T-cell (primary cell): Measurements from ENCODE around the gene TAMALIN. TPM values are rescaled to one million over a fixed set of nuclear protein-coding genes. Genes with fewer than 3 reads are reported as not detected.

Experiments
- ATAC-seq, 4 experiments: fragments of 200-7000 bp in 3 of 4; fragments of 150-1000 bp in 1 of 4; cut with Tn5 transposase; replicated peaks in 1 of 4; 1 replicate in 3 of 4; 2 replicates in 1 of 4; pipeline ENCODE4 v1.10.0; 2021; ENCODE audit warnings: moderate library complexity in 3 of 4, mild to moderate bottlenecking in 2 of 4, moderate number of reproducible peaks in 1 of 4
- CTCF ChIA-PET, 2 donors: fragments of 300-600 bp; sonication (Branson Sonifier 250); formaldehyde crosslinking; loops; one replicate each; lab custom pipeline; 2022; ENCODE audit warnings: antibody characterized with exemption in 2 of 2; lab: Charles Lee
- POLR2A ChIA-PET, 2 donors: fragments of 300-600 bp; sonication (Branson Sonifier 250); formaldehyde crosslinking; loops; one replicate each; lab custom pipeline; 2022; ENCODE audit warnings: antibody characterized with exemption in 2 of 2; lab: Charles Lee
- DNase-seq, 35 experiments: peaks; one replicate each; pipeline versions ENCODE4 v3.0.0 to v3.0.0-alpha.2; 2013 to 2023
- H3K27ac ChIP-seq: one replicate; pipeline ENCODE4 v1.5.1; 2013; ENCODE audit warnings: low read length
- H3K27me3 ChIP-seq, 2 experiments: replicated peaks in 1 of 2; 1 replicate in 1 of 2; 2 replicates in 1 of 2; pipeline versions ENCODE4 v1.6.1 to v1.7.0; 2013; ENCODE audit warnings: low read length in 1 of 2, mixed read lengths in 1 of 2; ENCODE audit not compliant: control insufficient read depth in 2 of 2, insufficient read depth in 2 of 2; ENCODE audit errors: extremely low read depth in 1 of 2
- H3K36me3 ChIP-seq, 2 donors: 1 replicate in 1 of 2; 2 replicates in 1 of 2; pipeline versions ENCODE4 v1.6.1 to v1.7.0; 2013; ENCODE audit warnings: low read length in 1 of 2; ENCODE audit not compliant: control insufficient read depth in 2 of 2, insufficient read depth in 1 of 2; ENCODE audit errors: extremely low read depth in 1 of 2
- H3K4me1 ChIP-seq, 2 experiments: 1 replicate in 1 of 2; 2 replicates in 1 of 2; pipeline versions ENCODE4 v1.6.1 to v1.7.0; 2013; ENCODE audit warnings: low read length in 2 of 2, mixed read lengths in 1 of 2; ENCODE audit not compliant: insufficient read depth in 2 of 2, control insufficient read depth in 1 of 2; ENCODE audit errors: extremely low read depth in 1 of 2
- H3K4me3 ChIP-seq, 2 donors: 1 replicate in 1 of 2; 2 replicates in 1 of 2; pipeline versions ENCODE4 v1.5.1 to v1.7.0; 2013; ENCODE audit warnings: mild to moderate bottlenecking in 2 of 2, low read length in 1 of 2, moderate library complexity in 1 of 2; ENCODE audit not compliant: control insufficient read depth in 1 of 2; ENCODE audit errors: extremely low read depth in 1 of 2
- H3K9me3 ChIP-seq: 2 replicates; pipeline ENCODE4 v1.7.0; 2013
- H3K27ac Mint-ChIP-seq, 2 donors: one replicate each; pipeline ENCODE4 v1.8.0; 2020 to 2021; ENCODE audit warnings: mild to moderate bottlenecking in 2 of 2, mixed read lengths in 2 of 2
- H3K27me3 Mint-ChIP-seq, 2 donors: one replicate each; pipeline ENCODE4 v1.8.0; 2021 to 2022; ENCODE audit warnings: mixed read lengths in 2 of 2
- H3K36me3 Mint-ChIP-seq: one replicate; pipeline ENCODE4 v1.8.0; 2021; ENCODE audit warnings: mixed read lengths
- H3K4me1 Mint-ChIP-seq, 3 donors: one replicate each; pipeline ENCODE4 v1.8.0; 2020 to 2022; ENCODE audit warnings: mixed read lengths in 3 of 3, mild to moderate bottlenecking in 1 of 3
- H3K4me3 Mint-ChIP-seq, 3 donors: one replicate each; pipeline ENCODE4 v1.8.0; 2020 to 2022; ENCODE audit warnings: mild to moderate bottlenecking in 3 of 3, mixed read lengths in 3 of 3, moderate library complexity in 3 of 3
- H3K9me3 Mint-ChIP-seq, 3 donors: one replicate each; pipeline ENCODE4 v1.8.0; 2020 to 2022; ENCODE audit warnings: mixed read lengths in 3 of 3
- WGBS: methylation state at CpG from one replicate; pipeline ENCODE4 v1.1.5; 2013; ENCODE audit warnings: missing lambda C conversion rate; ENCODE audit not compliant: insufficient coverage; 5-methylcytosine and 5-hydroxymethylcytosine counted together
- total RNA-seq, 35 experiments: library from RNA in 6 of 35; stranded (reverse) in 6 of 35; fragments of 120-200 nt in 1 of 35; gene quantifications; one replicate each; pipeline versions ENCODE4 v1.2.1 to v1.2.4 and lab custom pipeline; 2013 to 2026

Gene TAMALIN
- total RNA-seq, 5 donors from 2014 or later (not counting 1 experiment from before 2014, with no cell fraction given): 31.7 to 480 (median 38.4) TPM

GRCh38 chr12:52018433-52019112, 11.8 kb downstream of the TAMALIN start:
- 100% methylated on average over 1 of the region's 4 CpGs for WGBS
- Histone ChIP-seq H3K4me3 (no peak overlapping the region), H3K27ac (no peak overlapping the region), H3K27me3 (peaks cover 0 to 3% of the 10 kb centered on the region in 2 experiments), H3K9me3 (no peaks in the 10 kb centered on the region), H3K4me1 (peaks cover 0 to 23% of the 10 kb centered on the region in 2 experiments), H3K36me3 (peaks cover 0 to 5% of the 10 kb centered on the region in 2 donors)
- CTCF ChIA-PET: interaction anchor here (0.7 to 2.8 kb wide), 4 partner anchors 14 to 180 kb away, joined by 3 to 17 read pairs (median 4); no protein-coding TSS in a partner anchor
- H3K27ac Mint-ChIP-seq: peak overlapping the region in 1 of 2 donors; percentile 49
- no peaks in the 10 kb centered on the region for H3K9me3 Mint-ChIP-seq
- peak in 1 of 35 experiments; percentile 7 for DNase-seq
- peaks cover 13 to 25% (median 17%) of the 10 kb centered on the region in 3 donors for H3K4me1 Mint-ChIP-seq
- H3K27me3 Mint-ChIP-seq: no peaks in the 10 kb centered on the region
- H3K36me3 Mint-ChIP-seq: peaks cover 8% of the 10 kb centered on the region
- POLR2A ChIA-PET: interaction anchor here in 1 of 2 donors (1.9 kb wide), 1 partner anchor 12 kb away, joined by 11 read pairs; the partner anchor contains the start of gene TAMALIN
- ATAC-seq: no peak
- peak overlapping the region in 1 of 3 donors; percentile 8 for H3K4me3 Mint-ChIP-seq

- H3K27me3 ChIP-seq: peaks cover 0 to 3% of the 10 kb centered on the region in 2 experiments
Observed at GRCh38 chr12:52019113-52019770, 12.5 kb downstream of the TAMALIN start.

GRCh38 chr12:52020539-52021336, 14.0 kb downstream of the TAMALIN start:
- H3K27ac ChIP-seq: no peak overlapping the region
- peak overlapping the region in 1 of 3 donors; percentile 81 for H3K4me3 Mint-ChIP-seq

More at GRCh38 chr12:52019113-52019770, 12.5 kb downstream of the TAMALIN start:
- H3K27ac Mint-ChIP-seq: no peak overlapping the region
- ChIA-PET POLR2A (interaction anchor here (0.6 to 1.9 kb wide), 5 partner anchors 11 to 57 kb away, joined by 3 to 11 read pairs (median 5); partner anchors contain the start of gene TAMALIN (in 2 of the 2)), CTCF (interaction anchor here (0.6 to 5.1 kb wide), 8 partner anchors 12 to 179 kb away, joined by 3 to 53 read pairs (median 4); partner anchors contain the start of gene TAMALIN (in 1 of the 2))
- 74% methylated on average over 7 of the region's 13 CpGs for WGBS
- no peaks in the 10 kb centered on the region for H3K9me3 Mint-ChIP-seq
- Histone ChIP-seq H3K4me1 (peaks cover 4 to 29% of the 10 kb centered on the region in 2 experiments), H3K36me3 (peaks cover 0 to 5% of the 10 kb centered on the region in 2 donors), H3K4me3 (no peak overlapping the region), H3K27ac (no peak overlapping the region), H3K9me3 (no peaks in the 10 kb centered on the region)
- DNase-seq (peak in 1 of 35 experiments; percentile 10), ATAC-seq (no peak)
- H3K4me3 Mint-ChIP-seq: peak overlapping the region in 1 of 3 donors; percentile 8
- no peaks in the 10 kb centered on the region for H3K27me3 Mint-ChIP-seq
- H3K4me1 Mint-ChIP-seq: peaks cover 17 to 30% (median 22%) of the 10 kb centered on the region in 3 donors
- H3K36me3 Mint-ChIP-seq: peaks cover under 1% of the 10 kb centered on the region

GRCh38 chr12:52022841-52023181, 16.1 kb downstream of the TAMALIN start:
- Mint-ChIP-seq H3K27me3 (no peaks in the 10 kb centered on the region), H3K9me3 (no peaks in the 10 kb centered on the region), H3K4me1 (peaks cover 37 to 42% (median 41%) of the 10 kb centered on the region in 3 donors), H3K4me3 (peak overlapping the region; percentile 74 to 85 (median 81)), H3K27ac (peak overlapping the region in 1 of 2 donors; percentile 65), H3K36me3 (no peaks in the 10 kb centered on the region)
- POLR2A ChIA-PET: interaction anchor here (0.5 to 2.4 kb wide), 5 partner anchors 10 to 16 kb away, joined by 3 to 15 read pairs (median 6); partner anchors contain the start of gene TAMALIN (in 2 of the 2)
- Histone ChIP-seq H3K36me3 (no peaks in the 10 kb centered on the region), H3K27me3 (peaks cover 0 to 3% of the 10 kb centered on the region in 2 experiments), H3K9me3 (no peaks in the 10 kb centered on the region), H3K4me1 (peaks cover 9 to 48% of the 10 kb centered on the region in 2 experiments), H3K27ac (peak overlapping the region; percentile 17), H3K4me3 (peak overlapping the region; percentile 52 to 55)
- CTCF ChIA-PET: interaction anchor here (0.5 to 5.6 kb wide), 21 partner anchors 10 to 1594 kb away, joined by 3 to 116 read pairs (median 4); partner anchors contain the start of genes ATG101 (in 1 of the 2), CSRNP2 (in 1 of the 2) and TAMALIN (in 1 of the 2)
- 9% methylated on average over 14 of the region's 14 CpGs for WGBS
- DNase-seq (peak in 1 of 35 experiments; percentile 26), ATAC-seq (no peak)

More at GRCh38 chr12:52020539-52021336, 14.0 kb downstream of the TAMALIN start:
- Mint-ChIP-seq H3K27ac (peak overlapping the region in 1 of 2 donors; percentile 59), H3K9me3 (no peaks in the 10 kb centered on the region), H3K36me3 (no peaks in the 10 kb centered on the region), H3K4me1 (peaks cover 32 to 45% (median 37%) of the 10 kb centered on the region in 3 donors), H3K27me3 (no peaks in the 10 kb centered on the region)
- no peak overlapping the region for H3K4me3 ChIP-seq
- H3K27me3 ChIP-seq: peaks cover 0 to 3% of the 10 kb centered on the region in 2 experiments
- 5% methylated on average over 6 of the region's 9 CpGs for WGBS
- ChIA-PET CTCF (interaction anchor here (0.8 to 5.1 kb wide), 13 partner anchors 10 to 65 kb away, joined by 3 to 53 read pairs (median 4); partner anchors contain the start of gene TAMALIN (in 1 of the 2)), POLR2A (interaction anchor here (0.6 to 1.9 kb wide), 5 partner anchors 9 to 31 kb away, joined by 3 to 11 read pairs (median 4); partner anchors contain the start of genes TAMALIN (in 2 of the 2) and NR4A1 (in 1 of the 2))
- peak; percentile 34 to 36 (median 34) for ATAC-seq
- no peaks in the 10 kb centered on the region for H3K9me3 ChIP-seq
- H3K4me1 ChIP-seq: peaks cover 9 to 44% of the 10 kb centered on the region in 2 experiments
- DNase-seq: peak in 33 of 35 experiments; percentile 40 to 75 (median 58)
- H3K36me3 ChIP-seq: peaks cover 0 to under 1% of the 10 kb centered on the region in 2 donors

GRCh38 chr12:52023182-52023975, 16.6 kb downstream of the TAMALIN start:
- DNase-seq: peak; percentile 70 to 94 (median 88)
- Histone ChIP-seq H3K4me3 (peak overlapping the region; percentile 52 to 55), H3K27me3 (peaks cover 0 to 3% of the 10 kb centered on the region in 2 experiments), H3K27ac (peak overlapping the region; percentile 61), H3K36me3 (no peaks in the 10 kb centered on the region), H3K4me1 (peaks cover 9 to 48% of the 10 kb centered on the region in 2 experiments), H3K9me3 (no peaks in the 10 kb centered on the region)
- under 1% methylated on average over 48 of the region's 70 CpGs for WGBS
- peak overlapping the region; percentile 92 to 96 for H3K27ac Mint-ChIP-seq
- ATAC-seq: peak; percentile 61 to 78 (median 72)
- peak overlapping the region; percentile 74 to 85 (median 81) for H3K4me3 Mint-ChIP-seq
- H3K4me1 Mint-ChIP-seq: peaks cover 37 to 42% (median 41%) of the 10 kb centered on the region in 3 donors
- ChIA-PET CTCF (interaction anchor here (0.5 to 5.6 kb wide), 23 partner anchors 8 to 1594 kb away, joined by 3 to 116 read pairs (median 4); partner anchors contain the start of genes ATG101 (in 1 of the 2), CSRNP2 (in 1 of the 2) and TAMALIN (in 1 of the 2)), POLR2A (interaction anchor here (0.6 to 2.4 kb wide), 8 partner anchors 11 to 1004 kb away, joined by 3 to 17 read pairs (median 8); partner anchors contain the start of gene TAMALIN (in 2 of the 2))
- no peaks in the 10 kb centered on the region for H3K36me3 Mint-ChIP-seq
- H3K27me3 Mint-ChIP-seq: no peaks in the 10 kb centered on the region
- H3K9me3 Mint-ChIP-seq: no peaks in the 10 kb centered on the region
